DND-41 (cell line): ENCODE data around the gene MSI2.

ENCODE experiments used
- CTCF ChIP-seq: IDR thresholded peaks from 2 replicates; pipeline ENCODE4 v1.5.1; 2012; ENCODE audit warnings: borderline replicate concordance, low read length, moderate library complexity, mild to moderate bottlenecking; ENCODE audit not compliant: poor library complexity, severe bottlenecking; ENCODE audit errors: extremely low read depth
- EZH2 ChIP-seq: IDR thresholded peaks from 3 replicates; pipeline ENCODE4 v1.6.1; 2012; ENCODE audit warnings: borderline replicate concordance, low read depth, mild to moderate bottlenecking, moderate library complexity, low read length, inconsistent platforms; ENCODE audit not compliant: severe bottlenecking

- TF ChIP-seq EZH2: no peak
- TF ChIP-seq CTCF: no peak
These were observed 237.3 kb downstream of the MSI2 start for GRCh38 chr17:57493625-57494024.
